GM06990 (cell line): ENCODE measurements around the gene ZC3H12A.

Experiments used
- DNase-seq: peaks from one replicate; pipeline ENCODE4 v3.0.0-alpha.2; 2011; ENCODE audit not compliant: insufficient read length; ENCODE audit errors: extremely low read depth
- H3K27me3 ChIP-seq: replicated peaks from 2 replicates; pipeline ENCODE4 v1.6.0; 2011; ENCODE audit warnings: low read length; ENCODE audit not compliant: control insufficient read depth, insufficient read depth
- H3K36me3 ChIP-seq: 2 replicates; pipeline ENCODE4 v1.5.1; 2011; ENCODE audit warnings: low read length; ENCODE audit not compliant: control insufficient read depth, insufficient read depth
- H3K4me3 ChIP-seq: replicated peaks from 2 replicates; pipeline ENCODE4 v1.5.1; 2011; ENCODE audit warnings: low read depth, mild to moderate bottlenecking, control low read depth, low read length
- CTCF ChIP-seq: IDR thresholded peaks from 2 replicates; pipeline ENCODE4 v1.5.1; 2011; ENCODE audit warnings: low read length, control low read depth, mild to moderate bottlenecking, inconsistent platforms; ENCODE audit not compliant: insufficient read depth, poor library complexity, severe bottlenecking

ZC3H12A gene

DNA sequence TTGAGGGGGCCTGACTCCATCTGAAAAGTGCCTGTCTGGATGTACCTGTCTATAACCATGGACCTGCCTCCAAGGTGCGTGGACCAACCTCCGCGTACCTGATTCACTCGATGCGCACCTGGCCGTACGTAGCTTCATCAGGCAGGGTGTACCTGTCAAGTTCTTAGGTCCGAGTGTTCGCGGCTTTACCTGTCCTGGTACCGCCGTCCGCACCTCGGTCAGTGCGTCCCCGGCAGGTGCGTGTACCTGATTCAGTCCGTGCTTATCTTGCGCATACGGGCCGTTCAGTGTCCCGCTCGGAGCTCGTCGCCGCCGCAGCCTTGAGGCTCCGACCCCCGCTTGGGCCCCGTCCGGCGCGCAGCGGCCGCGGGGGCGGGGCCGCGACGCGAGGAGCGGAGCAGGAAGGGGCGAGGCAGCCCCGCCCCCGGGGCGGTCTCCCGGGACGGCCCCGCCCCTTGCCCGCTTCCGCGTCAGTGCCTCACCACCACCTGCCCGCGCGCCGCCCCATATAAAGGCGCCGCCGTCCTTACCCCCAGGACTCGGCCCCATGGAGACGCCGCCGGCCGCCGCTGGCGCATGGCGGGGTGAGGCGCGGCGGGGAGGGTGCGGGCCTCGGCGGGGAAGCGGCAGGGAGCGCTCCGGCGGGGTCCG lies at the start of gene ZC3H12A:
Gene ZC3H12A, plus strand, starts transcription at position 535 of the 651 bp plus-strand sequence. CDS start 917 bp downstream, outside the sequence.
- DNase-seq, result peak; percentile 97
- Histone ChIP-seq H3K27me3 (no peaks in the 10 kb centered on the region), H3K36me3 (peaks cover 25% of the 10 kb centered on the region), H3K4me3 (peak within 1 kb of the TSS; percentile 82)
- TF ChIP-seq CTCF, result no peak

- Histone ChIP-seq H3K4me3 (no peak overlapping the region), H3K36me3 (no peaks in the 10 kb centered on the region), H3K27me3 (no peaks in the 10 kb centered on the region)
- TF ChIP-seq CTCF, result no peak
- no peak for DNase-seq
Observed at GRCh38 chr1:37425221-37425620, 49.2 kb upstream of the ZC3H12A start.

- DNase-seq, result no peak
- no peak overlapping the region for H3K4me3 ChIP-seq
- TF ChIP-seq CTCF, result no peak
- no peaks in the 10 kb centered on the region for H3K36me3 ChIP-seq
- no peaks in the 10 kb centered on the region; the same call in 1 of the 2 replicates for H3K27me3 ChIP-seq
Observed at GRCh38 chr1:37429029-37429428, 45.4 kb upstream of the ZC3H12A start.

GRCh38 chr1:37430103-37430985 lies 44.0 kb upstream of the ZC3H12A start:
- no peaks in the 10 kb centered on the region; the same call in 1 of the 2 replicates for H3K27me3 ChIP-seq
- DNase-seq, result no peak
- no peak overlapping the region for H3K4me3 ChIP-seq
- TF ChIP-seq CTCF, result no peak
- no peaks in the 10 kb centered on the region for H3K36me3 ChIP-seq

- H3K36me3 ChIP-seq, result no peaks in the 10 kb centered on the region
- H3K27me3 ChIP-seq, result no peaks in the 10 kb centered on the region; the same call in 1 of the 2 replicates
- H3K4me3 ChIP-seq, result no peak overlapping the region
- TF ChIP-seq CTCF, result no peak
- no peak for DNase-seq
Observed at GRCh38 chr1:37432716-37433115, 41.7 kb upstream of the ZC3H12A start.
